Brain microvascular endothelial cell (primary cell): ENCODE results near the gene RBPMS2.

Experiments
- DNase-seq: peaks from one replicate; pipeline ENCODE4 v3.0.0-alpha.2; 2020
- H3K27ac ChIP-seq: fragments of 250-450 bp; sonication (Bioruptor Pico); 2 replicates; pipeline ENCODE4 v1.5.1; 2020; ENCODE audit warnings: mild to moderate bottlenecking, moderate library complexity
- H3K27me3 ChIP-seq: fragments of 250-450 bp; sonication (Bioruptor Pico); replicated peaks from 2 replicates; pipeline ENCODE4 v1.5.1; 2020; ENCODE audit warnings: mild to moderate bottlenecking
- H3K36me3 ChIP-seq: fragments of 250-450 bp; sonication (Bioruptor Pico); replicated peaks from 2 replicates; pipeline ENCODE4 v1.5.1; 2020; ENCODE audit warnings: mild to moderate bottlenecking
- H3K4me3 ChIP-seq: 2 replicates; pipeline ENCODE4 v1.5.1; 2011; ENCODE audit warnings: low read depth, mild to moderate bottlenecking, control low read depth, low read length, moderate library complexity
- in situ Hi-C: cut with HindIII; loops from 2 replicates; pipeline ENCODE4 v1.10.0; 2017; ENCODE audit warnings: low sequenced_read_pairs, low pct_ligation_motif_present
- TF ChIP-seq, protein P1 (sequence below): IDR thresholded peaks from 2 replicates; pipeline ENCODE4 v1.5.1; 2011; ENCODE audit warnings: low read depth, mild to moderate bottlenecking, moderate library complexity, low read length, control low read depth, inconsistent platforms; ENCODE audit errors: missing control alignments

The RBPMS2 gene

GRCh38 chr15:64792282-64792681, 16.9 kb upstream of the RBPMS2 start:
- DNase-seq, result no peak
- Histone ChIP-seq H3K27me3 (no peaks in the 10 kb centered on the region), H3K27ac (no peak overlapping the region), H3K4me3 (no peak overlapping the region), H3K36me3 (no peaks in the 10 kb centered on the region)
- in situ Hi-C loops, result no loop called here
- TF ChIP-seq, protein P1, sequence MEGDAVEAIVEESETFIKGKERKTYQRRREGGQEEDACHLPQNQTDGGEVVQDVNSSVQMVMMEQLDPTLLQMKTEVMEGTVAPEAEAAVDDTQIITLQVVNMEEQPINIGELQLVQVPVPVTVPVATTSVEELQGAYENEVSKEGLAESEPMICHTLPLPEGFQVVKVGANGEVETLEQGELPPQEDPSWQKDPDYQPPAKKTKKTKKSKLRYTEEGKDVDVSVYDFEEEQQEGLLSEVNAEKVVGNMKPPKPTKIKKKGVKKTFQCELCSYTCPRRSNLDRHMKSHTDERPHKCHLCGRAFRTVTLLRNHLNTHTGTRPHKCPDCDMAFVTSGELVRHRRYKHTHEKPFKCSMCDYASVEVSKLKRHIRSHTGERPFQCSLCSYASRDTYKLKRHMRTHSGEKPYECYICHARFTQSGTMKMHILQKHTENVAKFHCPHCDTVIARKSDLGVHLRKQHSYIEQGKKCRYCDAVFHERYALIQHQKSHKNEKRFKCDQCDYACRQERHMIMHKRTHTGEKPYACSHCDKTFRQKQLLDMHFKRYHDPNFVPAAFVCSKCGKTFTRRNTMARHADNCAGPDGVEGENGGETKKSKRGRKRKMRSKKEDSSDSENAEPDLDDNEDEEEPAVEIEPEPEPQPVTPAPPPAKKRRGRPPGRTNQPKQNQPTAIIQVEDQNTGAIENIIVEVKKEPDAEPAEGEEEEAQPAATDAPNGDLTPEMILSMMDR, result no peak

GRCh38 chr15:64791401-64791800, 16.0 kb upstream of the RBPMS2 start:
- Histone ChIP-seq H3K27me3 (no peaks in the 10 kb centered on the region), H3K27ac (no peak overlapping the region), H3K36me3 (no peaks in the 10 kb centered on the region), H3K4me3 (no peak overlapping the region)
- no peak for DNase-seq
- in situ Hi-C loops, result no loop called here
- TF ChIP-seq, protein P1, result no peak

DNA sequence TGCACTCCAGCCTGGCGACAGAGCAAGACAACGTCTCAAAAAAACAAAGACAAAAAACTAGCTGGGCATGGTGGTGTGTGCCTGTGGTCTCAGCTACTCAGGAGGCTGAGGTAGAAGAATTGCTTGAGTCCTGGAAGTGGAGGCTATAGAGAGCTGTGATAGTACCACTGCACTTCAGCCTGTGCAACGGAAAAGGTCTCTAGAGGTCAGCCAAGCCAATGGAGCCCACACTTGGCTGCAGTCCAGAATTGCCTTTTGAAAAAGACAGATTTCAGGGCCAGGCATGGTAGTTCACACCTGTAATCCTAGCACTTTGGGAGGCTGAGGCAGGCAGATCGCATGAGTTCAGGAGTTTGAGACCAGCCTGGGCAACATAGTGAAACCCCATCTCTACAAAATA, 8.4 kb upstream of the RBPMS2 start:
- TF ChIP-seq, protein P1, result no peak
- Histone ChIP-seq H3K4me3 (no peak overlapping the region), H3K27ac (no peak overlapping the region), H3K27me3 (no peaks in the 10 kb centered on the region), H3K36me3 (no peaks in the 10 kb centered on the region)
- DNase-seq, result no peak
- in situ Hi-C loops, result no loop called here

GRCh38 chr15:64782751-64783150, 7.4 kb upstream of the RBPMS2 start:
- Histone ChIP-seq H3K36me3 (no peaks in the 10 kb centered on the region), H3K27me3 (no peaks in the 10 kb centered on the region), H3K27ac (no peak overlapping the region), H3K4me3 (no peak overlapping the region)
- DNase-seq, result no peak
- in situ Hi-C loops, result no loop called here
- TF ChIP-seq, protein P1, result no peak

DNA sequence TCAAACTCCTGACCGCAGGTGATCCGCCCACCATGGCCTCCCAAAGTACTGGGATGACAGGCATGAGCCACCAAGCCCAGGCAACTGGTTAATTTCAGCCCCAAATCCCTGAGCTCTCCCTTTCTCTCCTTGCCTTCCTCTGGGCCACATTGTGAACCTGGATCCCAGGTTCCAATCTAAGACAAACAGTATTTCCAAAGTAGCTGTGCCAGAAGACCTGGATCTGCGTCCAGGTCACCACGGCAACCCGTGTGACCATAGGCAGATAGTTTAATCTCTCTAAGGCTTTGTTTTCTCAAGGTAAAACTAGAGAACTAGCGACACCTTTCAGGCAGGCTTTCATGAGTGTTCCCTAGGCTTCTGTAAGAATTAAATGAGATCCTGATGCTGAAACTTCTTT, 5.9 kb upstream of the RBPMS2 start:
- TF ChIP-seq, protein P1, result no peak
- in situ Hi-C loops, result no loop called here
- H3K27ac ChIP-seq, result no peak overlapping the region
- DNase-seq, result no peak
- no peak overlapping the region for H3K4me3 ChIP-seq
- no peaks in the 10 kb centered on the region for H3K36me3 ChIP-seq
- no peaks in the 10 kb centered on the region for H3K27me3 ChIP-seq

DNA sequence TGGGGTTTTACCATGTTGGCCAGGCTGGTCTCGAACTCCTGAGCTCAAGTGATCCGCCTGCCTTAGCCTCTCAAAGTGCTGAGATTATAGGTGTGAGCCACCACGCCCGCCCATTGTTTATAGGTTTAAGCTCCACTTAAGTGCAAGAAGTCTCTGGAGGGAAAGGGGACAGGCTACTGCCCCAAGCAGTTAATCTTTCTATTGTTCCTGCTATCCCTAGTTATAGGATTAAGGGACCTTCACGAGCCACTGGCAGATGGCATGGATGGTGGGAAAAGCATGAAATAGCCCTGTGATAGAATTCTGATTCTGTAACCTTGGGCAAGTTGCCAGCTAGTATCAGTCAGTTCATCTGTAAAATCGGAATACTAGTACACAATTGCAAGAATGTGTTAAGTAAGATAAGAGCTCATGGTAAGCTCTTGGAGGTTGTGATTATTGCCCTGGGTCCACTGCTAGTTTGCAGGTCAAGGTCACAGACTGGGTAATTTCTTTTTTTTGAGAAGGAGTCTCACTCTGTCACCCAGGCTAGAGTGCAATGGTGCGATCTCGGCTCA, 5.3 kb upstream of the RBPMS2 start:
- H3K27me3 ChIP-seq, result no peaks in the 10 kb centered on the region
- in situ Hi-C loops, result no loop called here
- H3K27ac ChIP-seq, result no peak overlapping the region
- no peak for DNase-seq
- H3K36me3 ChIP-seq, result no peaks in the 10 kb centered on the region
- H3K4me3 ChIP-seq, result no peak overlapping the region
- TF ChIP-seq, protein P1, result no peak
